ENCODE data around the gene TANC1. TPM values are rescaled to one million over a fixed set of nuclear protein-coding genes. Genes with fewer than 3 reads are reported as not detected.

TANC1 gene
- total and polyA plus RNA-seq, 11 donors, result 26.6 to 91.1 (median 68.8) TPM

DNA sequence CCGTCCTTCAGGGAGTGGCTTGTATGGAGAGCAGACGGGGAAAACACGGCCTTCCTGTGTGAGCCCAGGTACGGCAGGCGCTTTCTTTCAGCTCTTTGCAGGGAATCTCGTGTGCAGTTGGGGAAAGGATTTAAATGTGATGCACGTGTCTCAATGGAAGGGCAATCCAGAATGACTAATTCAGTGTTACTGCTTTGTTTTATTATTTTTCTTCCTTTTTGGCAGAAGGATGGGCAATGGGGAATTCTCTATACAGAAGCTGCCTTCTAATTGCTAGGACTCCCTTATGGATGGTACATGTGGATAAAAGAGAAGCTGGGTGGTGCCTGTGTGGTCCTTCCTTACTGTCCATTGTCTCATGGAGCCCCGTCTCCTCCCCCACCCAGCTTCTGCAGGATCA is 210.7 kb downstream of the TANC1 start:
- intact Hi-C loops (cut with DNase I), result no loop called here
- ATAC-seq, result no peak
- no peak for DNase-seq
- 81 to 88% (median 84%) methylated on average over 8 of the region's 8 CpGs for WGBS, 4 donors
- H3K36me3 ChIP-seq, result peaks cover 0 to 93% (median 40%) of the 10 kb centered on the region in 9 donors
- no peak overlapping the region for H3K27ac ChIP-seq
- no peaks in the 10 kb centered on the region for H3K27me3 ChIP-seq
- H3K9me3 ChIP-seq, result no peaks in the 10 kb centered on the region
- H3K4me3 ChIP-seq, result no peak overlapping the region
- peaks cover 3 to 54% (median 17%) of the 10 kb centered on the region in 12 donors for H3K4me1 ChIP-seq
- TF ChIP-seq POLR2A (IDR thresholded peaks at IDR 0.05) (no peak), CTCF (IDR thresholded peaks at IDR 0.05) (no peak)

- peak in 1 of 4 donors; percentile 39 for ATAC-seq
- TF ChIP-seq POLR2A (IDR thresholded peaks at IDR 0.05), result no peak
- no peak for TF ChIP-seq CTCF (IDR thresholded peaks at IDR 0.05)
- Histone ChIP-seq H3K4me3 (no peak overlapping the region), H3K27ac (peak overlapping the region in 4 of 12 donors; percentile 1 to 28 (median 13)), H3K9me3 (no peaks in the 10 kb centered on the region), H3K27me3 (no peaks in the 10 kb centered on the region), H3K4me1 (peaks cover 3 to 59% (median 20%) of the 10 kb centered on the region in 12 donors), H3K36me3 (peaks cover 0 to 87% (median 36%) of the 10 kb centered on the region in 9 donors)
- WGBS, 4 donors, result 49 to 78% (median 54%) methylated on average over 4 of the region's 4 CpGs
- intact Hi-C loops (cut with DNase I), result loop anchor here in 4 of 10 donors (10.0 kb wide), 2 partner anchors 135 to 275 kb away; no protein-coding TSS in a partner anchor
- no peak for DNase-seq
Observed at GRCh38 chr2:159179696-159180095, 211.3 kb downstream of the TANC1 start.

- intact Hi-C loops (cut with DNase I), result loop anchor here in 4 of 10 donors (10.0 kb wide), 2 partner anchors 139 to 279 kb away; no protein-coding TSS in a partner anchor
- TF ChIP-seq CTCF (IDR thresholded peaks at IDR 0.05), result no peak
- Histone ChIP-seq H3K4me3 (no peak overlapping the region), H3K27me3 (no peaks in the 10 kb centered on the region), H3K9me3 (no peaks in the 10 kb centered on the region), H3K36me3 (peaks cover 0 to 84% (median 40%) of the 10 kb centered on the region in 9 donors), H3K27ac (peak overlapping the region in 7 of 12 donors; percentile 26 to 51 (median 36)), H3K4me1 (peaks cover 3 to 53% (median 25%) of the 10 kb centered on the region in 12 donors)
- DNase-seq, result no peak
- 47 to 60% (median 58%) methylated on average over 9 of the region's 9 CpGs for WGBS, 4 donors
- peak in 3 of 4 donors; percentile 4 to 70 (median 12) for ATAC-seq
Observed at GRCh38 chr2:159183346-159183745, 214.9 kb downstream of the TANC1 start.

GRCh38 chr2:159185401-159186130 is 217.1 kb downstream of the TANC1 start:
- peaks cover 0 to 81% (median 21%) of the 10 kb centered on the region in 9 donors for H3K36me3 ChIP-seq
- ATAC-seq, result peak; percentile 18 to 66 (median 52)
- 81 to 92% (median 84%) methylated on average over 14 of the region's 14 CpGs for WGBS, 4 donors
- DNase-seq, result no peak
- peak in 11 of 12 donors; percentile 21 to 58 (median 41) for TF ChIP-seq CTCF (IDR thresholded peaks at IDR 0.05)
- no peak for TF ChIP-seq POLR2A (IDR thresholded peaks at IDR 0.05)
- H3K9me3 ChIP-seq, result no peaks in the 10 kb centered on the region
- no peak overlapping the region for H3K4me3 ChIP-seq
- H3K27ac ChIP-seq, result peak overlapping the region in 5 of 12 donors; percentile 22 to 52 (median 45)
- intact Hi-C loops (cut with DNase I), result loop anchor here in 4 of 10 donors (5.0 to 10.0 kb wide), 3 partner anchors 141 to 283 kb away; no protein-coding TSS in a partner anchor
- H3K4me1 ChIP-seq, result peaks cover 3 to 50% (median 25%) of the 10 kb centered on the region in 12 donors
- no peaks in the 10 kb centered on the region for H3K27me3 ChIP-seq
